Gastrocnemius medialis (tissue), 4 donors: ENCODE results near the gene PODN. TPM values are rescaled to one million over a fixed set of nuclear protein-coding genes. Genes with fewer than 3 reads are reported as not detected.

Experiments used
- ATAC-seq, 2 donors: fragments of 150-250 bp; one replicate each; pipeline ENCODE4 v1.9.1; 2016
- DNase-seq, 2 donors: peaks; one replicate each; pipeline ENCODE4 v3.0.0-alpha.2; 2019
- H3K27ac ChIP-seq, 4 donors: fragments of 200-600 bp; sonication (generic); 1 replicate in 1 of 4; 2 replicates in 3 of 4; pipeline ENCODE4 v1.5.1; 2016 to 2018; ENCODE audit warnings: mild to moderate bottlenecking in 2 of 4, moderate library complexity in 1 of 4
- H3K27me3 ChIP-seq, 3 donors: fragments of 200-600 bp; sonication (generic) in 2 of 3; 1 replicate in 1 of 3; 2 replicates in 2 of 3; pipeline versions ENCODE4 v1.5.1 to v1.6.0; 2016 to 2019; ENCODE audit warnings: mild to moderate bottlenecking in 1 of 3, moderate library complexity in 1 of 3
- H3K36me3 ChIP-seq, 2 donors: fragments of 200-600 bp; sonication (generic) in 1 of 2; one replicate each; pipeline ENCODE4 v1.5.1; 2017 to 2018
- H3K4me1 ChIP-seq, 2 donors: fragments of 200-600 bp; sonication (generic) in 1 of 2; one replicate each; pipeline ENCODE4 v1.5.1; 2016 to 2017; ENCODE audit warnings: mild to moderate bottlenecking in 2 of 2
- H3K4me3 ChIP-seq, 4 donors: fragments of 200-600 bp; sonication (generic) in 3 of 4; 1 replicate in 1 of 4; 2 replicates in 3 of 4; pipeline ENCODE4 v1.5.1; 2016 to 2019; ENCODE audit warnings: mild to moderate bottlenecking in 2 of 4
- H3K9me3 ChIP-seq, 3 donors: fragments of 200-600 bp; sonication (generic) in 2 of 3; 1 replicate in 1 of 3; 2 replicates in 2 of 3; pipeline ENCODE4 v1.5.1; 2016 to 2019
- CTCF ChIP-seq, 5 experiments: fragments of 450-650 bp in 3 of 5; fragments of 200-600 bp in 2 of 5; sonication (generic) in 2 of 5; IDR thresholded peaks in 4 of 5; conservative IDR thresholded peaks in 1 of 5; 1 replicate in 4 of 5; 2 replicates in 1 of 5; pipeline ENCODE4 v1.5.1; 2016 to 2019; ENCODE audit warnings: antibody characterized with exemption in 5 of 5, mild to moderate bottlenecking in 3 of 5, moderate library complexity in 3 of 5
- POLR2A ChIP-seq, 2 donors: fragments of 450-650 bp; IDR thresholded peaks; one replicate each; pipeline ENCODE4 v1.6.1; 2017; ENCODE audit warnings: antibody characterized with exemption in 2 of 2, mild to moderate bottlenecking in 2 of 2, moderate library complexity in 2 of 2
- in situ Hi-C, 4 donors: fragments of 200-750 bp; cut with MboI; loops; one replicate each; pipeline versions ENCODE4 v1.15.0 to v1.8.0; 2017; ENCODE audit warnings: low sequenced_read_pairs in 4 of 4
- intact Hi-C: fragments of 100-400 bp; cut with DNase I; formaldehyde crosslinking; loops from one replicate; pipeline ENCODE4 v1.15.1; 2023; ENCODE audit warnings: low total_unique reads
- total RNA-seq, 4 donors: library from RNA; depleted of rRNA; stranded (reverse); fragments of >200 nt; gene quantifications; one replicate each; pipeline versions ENCODE4 v1.1.0 to v1.2.3, GENCODE V29; 2016

PODN gene
- total RNA-seq, 4 donors from 2014 or later = 10.2 to 15.9 (median 13.0) TPM

GRCh38 chr1:53117836-53118235 is 55.8 kb downstream of the PODN start:
- peaks cover 0 to 3% of the 10 kb centered on the region in 2 donors for H3K4me1 ChIP-seq
- in situ Hi-C loops = no loop called here
- H3K27me3 ChIP-seq = no peaks in the 10 kb centered on the region
- H3K9me3 ChIP-seq = no peaks in the 10 kb centered on the region
- DNase-seq (no peak), ATAC-seq (no peak)
- H3K27ac ChIP-seq = no peak overlapping the region
- H3K36me3 ChIP-seq = no peaks in the 10 kb centered on the region
- TF ChIP-seq POLR2A (IDR thresholded peaks at IDR 0.05) = no peak
- TF ChIP-seq CTCF (IDR thresholded peaks at IDR 0.05 in 4 of 5, conservative IDR thresholded peaks at IDR 0.05 in 1 of 5) = no peak
- H3K4me3 ChIP-seq = no peak overlapping the region
- intact Hi-C loops = no loop called here

GRCh38 chr1:53120659-53121058 is 58.6 kb downstream of the PODN start:
- Histone ChIP-seq H3K36me3 (no peaks in the 10 kb centered on the region), H3K9me3 (no peaks in the 10 kb centered on the region), H3K4me3 (no peak overlapping the region), H3K27ac (no peak overlapping the region), H3K27me3 (no peaks in the 10 kb centered on the region), H3K4me1 (peaks cover 0 to 8% of the 10 kb centered on the region in 2 donors)
- in situ Hi-C loops (no loop called here), intact Hi-C loops (no loop called here)
- no peak for ATAC-seq
- no peak for TF ChIP-seq CTCF (IDR thresholded peaks at IDR 0.05 in 4 of 5, conservative IDR thresholded peaks at IDR 0.05 in 1 of 5)
- no peak for TF ChIP-seq POLR2A (IDR thresholded peaks at IDR 0.05)
- no peak for DNase-seq

- in situ Hi-C loops (no loop called here), intact Hi-C loops (no loop called here)
- TF ChIP-seq CTCF (IDR thresholded peaks at IDR 0.05 in 4 of 5, conservative IDR thresholded peaks at IDR 0.05 in 1 of 5) (no peak), POLR2A (IDR thresholded peaks at IDR 0.05) (no peak)
- ATAC-seq (no peak), DNase-seq (no peak)
- Histone ChIP-seq H3K27ac (peak overlapping the region; percentile 34 to 67 (median 62)), H3K9me3 (no peaks in the 10 kb centered on the region), H3K4me3 (no peak overlapping the region), H3K27me3 (no peaks in the 10 kb centered on the region), H3K4me1 (peaks cover 0 to 8% of the 10 kb centered on the region in 2 donors), H3K36me3 (no peaks in the 10 kb centered on the region)
These were observed 59.5 kb downstream of the PODN start for GRCh38 chr1:53121319-53122172.

GRCh38 chr1:53122201-53122885 is 60.3 kb downstream of the PODN start:
- Histone ChIP-seq H3K4me3 (no peak overlapping the region), H3K36me3 (no peaks in the 10 kb centered on the region), H3K27me3 (no peaks in the 10 kb centered on the region), H3K27ac (peak overlapping the region; percentile 59 to 68 (median 66)), H3K4me1 (peaks cover 0 to 8% of the 10 kb centered on the region in 2 donors), H3K9me3 (no peaks in the 10 kb centered on the region)
- DNase-seq (peak in 1 of 2 donors; percentile 41), ATAC-seq (peak in 1 of 2 donors; percentile 58)
- in situ Hi-C loops (no loop called here), intact Hi-C loops (no loop called here)
- TF ChIP-seq POLR2A (IDR thresholded peaks at IDR 0.05) (no peak), CTCF (IDR thresholded peaks at IDR 0.05 in 4 of 5, conservative IDR thresholded peaks at IDR 0.05 in 1 of 5) (no peak)
